ENCODE data around the gene IL1RAPL1. TPM values are rescaled to one million over a fixed set of nuclear protein-coding genes. Genes with fewer than 3 reads are reported as not detected.
A peak's percentile ranks its signal among the peaks of the same experiment; 100 is the strongest.

Gene IL1RAPL1
- total RNA-seq, 4 donors from 2014 or later: 0.42 to 0.99 (median 0.46) TPM

DNA sequence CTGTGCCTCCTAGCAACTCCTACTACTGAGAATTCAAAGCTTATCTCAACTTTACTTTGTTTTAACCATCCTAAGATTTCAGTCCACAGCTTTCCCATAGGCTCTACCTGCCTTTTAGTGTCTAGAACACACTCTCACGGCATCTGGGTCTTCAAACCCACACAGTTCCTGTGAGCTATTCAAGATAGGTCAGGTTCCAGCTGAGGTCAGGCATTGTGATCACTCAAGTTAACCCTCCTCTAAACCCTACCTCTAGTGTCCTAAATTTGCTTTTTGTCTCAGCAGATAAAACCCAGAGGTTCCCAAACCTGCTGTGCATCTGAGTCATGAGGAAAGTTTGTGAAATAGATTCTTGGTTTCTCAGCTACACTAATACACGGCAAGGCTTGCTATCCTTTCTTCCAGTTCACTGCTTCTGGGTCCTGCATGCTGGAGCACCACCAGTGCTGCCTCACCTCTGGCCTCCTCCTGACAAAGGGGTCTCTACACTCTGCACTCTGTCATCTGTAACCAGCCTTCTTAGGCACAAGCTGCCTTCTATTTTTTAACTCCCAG, 1303.5 kb downstream of the IL1RAPL1 start:
- H3K4me1 ChIP-seq: no peaks in the 10 kb centered on the region
- H3K27me3 ChIP-seq: no peaks in the 10 kb centered on the region
- H3K27ac ChIP-seq (replicated peaks in 1 of 4): no peak overlapping the region
- no peaks in the 10 kb centered on the region for H3K9me3 ChIP-seq
- 58% methylated on average over 2 of the region's 2 CpGs for WGBS
- H3K36me3 ChIP-seq: no peaks in the 10 kb centered on the region
- DNase-seq (ENCODE audit: extremely low spot score): no peak
- no peak for TF ChIP-seq CTCF (IDR thresholded peaks at IDR 0.05)
- TF ChIP-seq POLR2A (IDR thresholded peaks at IDR 0.05; ENCODE audit: low read depth): no peak
- no peak for TF ChIP-seq EP300 (IDR thresholded peaks at IDR 0.05)
- no peak for TF ChIP-seq POLR2AphosphoS5 (IDR thresholded peaks at IDR 0.05)
- no peak overlapping the region for H3K4me3 ChIP-seq
- intact Hi-C loops (cut with DNase I): no loop called here

DNA sequence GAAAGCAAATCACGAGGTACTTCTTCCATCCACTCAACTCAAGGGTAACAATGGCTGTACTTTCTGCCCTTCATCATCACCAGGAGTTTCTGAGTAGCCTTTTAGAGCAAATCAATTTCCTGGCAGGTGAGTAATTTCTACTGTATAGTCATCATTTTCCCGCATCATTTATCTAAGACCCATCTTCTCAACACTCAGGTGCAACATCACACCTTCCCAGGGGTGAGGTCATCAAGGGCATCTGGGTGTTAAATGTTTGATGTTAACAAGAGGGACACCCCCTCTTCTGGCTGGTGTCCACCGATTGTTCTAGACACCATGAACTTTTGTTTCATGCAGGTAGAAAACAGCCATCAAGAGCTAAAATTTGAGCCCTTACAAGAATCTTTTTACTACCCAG, 1314.8 kb downstream of the IL1RAPL1 start:
- Histone ChIP-seq H3K27ac (replicated peaks in 1 of 4) (no peak overlapping the region), H3K4me1 (no peaks in the 10 kb centered on the region), H3K36me3 (no peaks in the 10 kb centered on the region), H3K27me3 (no peaks in the 10 kb centered on the region), H3K9me3 (no peaks in the 10 kb centered on the region), H3K4me3 (no peak overlapping the region)
- intact Hi-C loops (cut with DNase I): no loop called here
- WGBS: 71% methylated on average over 3 of the region's 3 CpGs
- DNase-seq (ENCODE audit: extremely low spot score): no peak
- TF ChIP-seq EP300 (IDR thresholded peaks at IDR 0.05) (no peak), CTCF (IDR thresholded peaks at IDR 0.05) (no peak), POLR2AphosphoS5 (IDR thresholded peaks at IDR 0.05) (no peak), POLR2A (IDR thresholded peaks at IDR 0.05; ENCODE audit: low read depth) (no peak)

GRCh38 chrX:29903360-29903759, 1316.1 kb downstream of the IL1RAPL1 start:
- H3K9me3 ChIP-seq: no peaks in the 10 kb centered on the region
- H3K27ac ChIP-seq (replicated peaks in 1 of 4): no peak overlapping the region
- H3K4me3 ChIP-seq: no peak overlapping the region
- no peak for DNase-seq (ENCODE audit: extremely low spot score)
- no peaks in the 10 kb centered on the region for H3K36me3 ChIP-seq
- no peaks in the 10 kb centered on the region for H3K27me3 ChIP-seq
- TF ChIP-seq POLR2A (IDR thresholded peaks at IDR 0.05; ENCODE audit: low read depth) (no peak), CTCF (IDR thresholded peaks at IDR 0.05) (peak; percentile 15 to 39 (median 26))
- H3K4me1 ChIP-seq: no peaks in the 10 kb centered on the region
- intact Hi-C loops (cut with DNase I): no loop called here

DNA sequence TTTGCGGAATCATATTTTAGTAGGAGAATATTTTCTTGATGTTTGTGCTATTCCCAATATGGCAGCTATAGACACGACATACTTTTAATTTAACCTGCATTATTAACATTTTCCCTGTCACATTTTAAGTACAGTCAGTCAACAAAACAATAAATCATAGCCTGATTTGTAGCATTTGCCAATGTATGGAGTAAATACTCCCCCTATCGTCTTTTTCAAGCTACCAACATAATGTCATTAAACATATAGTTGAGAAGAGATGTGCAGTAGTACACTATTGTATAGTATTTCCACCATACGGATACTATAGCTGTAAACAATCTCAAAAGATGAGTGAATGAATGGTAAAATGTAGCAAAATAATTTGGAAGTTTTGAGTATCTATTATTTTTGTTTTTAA, 1324.4 kb downstream of the IL1RAPL1 start:
- H3K27me3 ChIP-seq: no peaks in the 10 kb centered on the region
- no peak overlapping the region for H3K27ac ChIP-seq (replicated peaks in 1 of 4)
- intact Hi-C loops (cut with DNase I): no loop called here
- H3K36me3 ChIP-seq: no peaks in the 10 kb centered on the region
- no peaks in the 10 kb centered on the region for H3K9me3 ChIP-seq
- WGBS: 60% methylated on average over 4 of the region's 4 CpGs
- no peak overlapping the region for H3K4me3 ChIP-seq
- no peak for DNase-seq (ENCODE audit: extremely low spot score)
- no peaks in the 10 kb centered on the region for H3K4me1 ChIP-seq
- TF ChIP-seq POLR2A (IDR thresholded peaks at IDR 0.05; ENCODE audit: low read depth) (no peak), CTCF (IDR thresholded peaks at IDR 0.05) (no peak), POLR2AphosphoS5 (IDR thresholded peaks at IDR 0.05) (no peak), EP300 (IDR thresholded peaks at IDR 0.05) (no peak)

DNA sequence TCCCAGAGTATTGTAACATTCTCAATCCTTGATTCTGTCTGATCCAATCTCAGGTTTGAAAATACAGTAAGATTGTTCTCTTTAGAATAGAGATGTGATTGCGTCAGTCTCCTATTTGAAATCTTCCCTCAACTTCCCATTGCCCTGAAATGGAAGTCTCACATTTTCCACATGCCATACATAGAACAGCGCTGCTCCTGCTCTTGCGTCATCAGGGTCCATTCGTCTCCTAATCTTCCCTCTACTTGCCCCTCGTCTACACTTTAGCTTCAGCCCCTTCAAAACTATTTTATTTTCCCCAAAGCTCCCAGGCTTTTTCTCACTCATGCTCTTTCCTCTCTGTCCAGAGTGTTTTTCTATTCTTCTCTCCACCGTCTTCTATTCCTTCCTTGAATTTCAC, 1326.4 kb downstream of the IL1RAPL1 start:
- DNase-seq (ENCODE audit: extremely low spot score): no peak
- Histone ChIP-seq H3K4me1 (no peaks in the 10 kb centered on the region), H3K36me3 (no peaks in the 10 kb centered on the region), H3K27me3 (no peaks in the 10 kb centered on the region), H3K9me3 (no peaks in the 10 kb centered on the region), H3K4me3 (no peak overlapping the region), H3K27ac (replicated peaks in 1 of 4) (no peak overlapping the region)
- TF ChIP-seq CTCF (IDR thresholded peaks at IDR 0.05) (no peak), POLR2AphosphoS5 (IDR thresholded peaks at IDR 0.05) (no peak), POLR2A (IDR thresholded peaks at IDR 0.05; ENCODE audit: low read depth) (no peak), EP300 (IDR thresholded peaks at IDR 0.05) (no peak)
- 79% methylated on average over 6 of the region's 6 CpGs for WGBS
- intact Hi-C loops (cut with DNase I): no loop called here

Measured in esophagus muscularis mucosa (tissue), 4 donors.